Measurements from ENCODE around the gene DNAH8. TPM values are rescaled to one million over a fixed set of nuclear protein-coding genes. Genes with fewer than 3 reads are reported as not detected.

The DNAH8 gene
- total RNA-seq, 1 donor from 2014 or later, result 0.05 TPM

GRCh38 chr6:38776515-38776914 lies 61.4 kb downstream of the DNAH8 start:
- no peak overlapping the region for H3K27ac Mint-ChIP-seq (ENCODE audit: unreplicated experiment)
- H3K4me1 Mint-ChIP-seq (ENCODE audit: low read depth), result peaks cover 11% of the 10 kb centered on the region
- H3K9me3 Mint-ChIP-seq (ENCODE audit: low read depth), result peaks cover 4% of the 10 kb centered on the region
- no peak for TF ChIP-seq CTCF (IDR thresholded peaks at IDR 0.05)
- H3K27me3 Mint-ChIP-seq (ENCODE audit: low read depth), result no peaks in the 10 kb centered on the region
- H3K36me3 Mint-ChIP-seq (ENCODE audit: low read depth), result no peaks in the 10 kb centered on the region
- DNase-seq (ENCODE audit: low spot score), result no peak
- H3K4me3 Mint-ChIP-seq (ENCODE audit: unreplicated experiment), result no peak overlapping the region

GRCh38 chr6:38779310-38780062 lies 64.4 kb downstream of the DNAH8 start:
- H3K4me1 Mint-ChIP-seq (ENCODE audit: low read depth), result peaks cover 29% of the 10 kb centered on the region
- no peaks in the 10 kb centered on the region for H3K9me3 Mint-ChIP-seq (ENCODE audit: low read depth)
- no peak for DNase-seq (ENCODE audit: low spot score)
- H3K4me3 Mint-ChIP-seq (ENCODE audit: unreplicated experiment), result no peak overlapping the region
- H3K36me3 Mint-ChIP-seq (ENCODE audit: low read depth), result no peaks in the 10 kb centered on the region
- no peak overlapping the region for H3K27ac Mint-ChIP-seq (ENCODE audit: unreplicated experiment)
- no peak for TF ChIP-seq CTCF (IDR thresholded peaks at IDR 0.05)
- no peaks in the 10 kb centered on the region for H3K27me3 Mint-ChIP-seq (ENCODE audit: low read depth)

GRCh38 chr6:38782616-38783015 lies 67.5 kb downstream of the DNAH8 start:
- Mint-ChIP-seq H3K4me3 (ENCODE audit: unreplicated experiment) (no peak overlapping the region), H3K4me1 (ENCODE audit: low read depth) (peaks cover 56% of the 10 kb centered on the region), H3K36me3 (ENCODE audit: low read depth) (no peaks in the 10 kb centered on the region), H3K27me3 (ENCODE audit: low read depth) (no peaks in the 10 kb centered on the region), H3K27ac (ENCODE audit: unreplicated experiment) (no peak overlapping the region), H3K9me3 (ENCODE audit: low read depth) (no peaks in the 10 kb centered on the region)
- no peak for DNase-seq (ENCODE audit: low spot score)
- no peak for TF ChIP-seq CTCF (IDR thresholded peaks at IDR 0.05)

GRCh38 chr6:38783443-38784228 lies 68.5 kb downstream of the DNAH8 start:
- Mint-ChIP-seq H3K27ac (ENCODE audit: unreplicated experiment) (peak overlapping the region; percentile 45), H3K4me1 (ENCODE audit: low read depth) (peaks cover 66% of the 10 kb centered on the region), H3K27me3 (ENCODE audit: low read depth) (no peaks in the 10 kb centered on the region), H3K4me3 (ENCODE audit: unreplicated experiment) (no peak overlapping the region), H3K9me3 (ENCODE audit: low read depth) (no peaks in the 10 kb centered on the region), H3K36me3 (ENCODE audit: low read depth) (no peaks in the 10 kb centered on the region)
- no peak for TF ChIP-seq CTCF (IDR thresholded peaks at IDR 0.05)
- no peak for DNase-seq (ENCODE audit: low spot score)

- TF ChIP-seq CTCF (IDR thresholded peaks at IDR 0.05), result no peak
- Mint-ChIP-seq H3K4me3 (ENCODE audit: unreplicated experiment) (no peak overlapping the region), H3K27ac (ENCODE audit: unreplicated experiment) (peak overlapping the region; percentile 45), H3K27me3 (ENCODE audit: low read depth) (no peaks in the 10 kb centered on the region), H3K9me3 (ENCODE audit: low read depth) (no peaks in the 10 kb centered on the region), H3K4me1 (ENCODE audit: low read depth) (peaks cover 75% of the 10 kb centered on the region), H3K36me3 (ENCODE audit: low read depth) (no peaks in the 10 kb centered on the region)
- no peak for DNase-seq (ENCODE audit: low spot score)
Measured at GRCh38 chr6:38784506-38785235, 69.6 kb downstream of the DNAH8 start.

Measured in chondrocyte (in vitro differentiated cells).